Epithelial cell of esophagus (primary cell): ENCODE measurements around the gene TMEM88.
A peak's percentile ranks its signal among the peaks of the same experiment; 100 is the strongest.

Experiments
- DNase-seq: peaks from one replicate; pipeline ENCODE4 v3.0.0; 2010; ENCODE audit warnings: low read depth
- H3K4me3 ChIP-seq: 2 replicates; pipeline ENCODE4 v1.5.1; 2011; ENCODE audit warnings: mild to moderate bottlenecking, low read length, control low read depth
- TF ChIP-seq, protein P1 (sequence below): IDR thresholded peaks from 2 replicates; pipeline ENCODE4 v1.5.1; 2011; ENCODE audit warnings: low read depth, mild to moderate bottlenecking, low read length, control low read depth, inconsistent platforms; ENCODE audit not compliant: insufficient read depth; ENCODE audit errors: missing control alignments

The TMEM88 gene

DNA sequence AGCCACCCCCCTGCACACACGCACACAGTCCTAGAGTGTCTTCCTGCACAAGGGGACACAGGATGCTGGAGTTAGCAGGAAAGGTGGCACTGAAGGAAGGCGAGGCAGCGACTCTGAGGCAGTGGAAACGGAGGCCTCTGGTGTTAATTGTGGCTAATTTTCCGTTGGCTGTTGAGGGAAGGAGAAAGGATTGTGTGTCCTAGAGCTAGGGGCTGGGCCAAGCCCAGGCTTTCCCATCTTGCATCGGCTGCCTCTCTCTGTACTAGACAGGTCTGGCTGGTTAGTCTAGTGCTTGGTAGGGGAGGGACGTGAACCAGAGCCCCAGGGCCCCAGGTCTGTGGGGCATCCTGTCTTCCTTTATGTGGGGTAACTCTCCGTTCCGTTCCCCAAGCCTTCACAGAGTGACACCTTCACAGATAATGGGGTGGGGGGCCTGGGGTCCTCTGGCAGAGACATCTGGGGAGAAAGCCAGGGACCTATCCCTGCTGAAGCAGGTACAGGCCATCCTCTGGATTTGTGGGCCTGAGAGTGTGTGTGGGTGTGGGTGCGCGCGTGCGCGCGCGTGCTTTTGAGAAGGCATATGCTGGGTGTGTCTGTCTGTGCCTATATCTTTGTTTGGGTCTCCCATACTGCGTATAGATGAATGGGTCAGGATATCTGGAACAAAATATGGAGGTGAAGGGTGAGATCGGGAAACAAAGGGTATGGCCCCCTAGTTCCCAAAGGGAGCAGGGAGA lies 33.5 kb downstream of the TMEM88 start, which contains the start of gene CHD3:
Gene CHD3, plus strand, starts transcription at position 606 of the 737 bp plus-strand sequence. CDS start 212 bp downstream, outside the sequence.
- TF ChIP-seq, protein P1, sequence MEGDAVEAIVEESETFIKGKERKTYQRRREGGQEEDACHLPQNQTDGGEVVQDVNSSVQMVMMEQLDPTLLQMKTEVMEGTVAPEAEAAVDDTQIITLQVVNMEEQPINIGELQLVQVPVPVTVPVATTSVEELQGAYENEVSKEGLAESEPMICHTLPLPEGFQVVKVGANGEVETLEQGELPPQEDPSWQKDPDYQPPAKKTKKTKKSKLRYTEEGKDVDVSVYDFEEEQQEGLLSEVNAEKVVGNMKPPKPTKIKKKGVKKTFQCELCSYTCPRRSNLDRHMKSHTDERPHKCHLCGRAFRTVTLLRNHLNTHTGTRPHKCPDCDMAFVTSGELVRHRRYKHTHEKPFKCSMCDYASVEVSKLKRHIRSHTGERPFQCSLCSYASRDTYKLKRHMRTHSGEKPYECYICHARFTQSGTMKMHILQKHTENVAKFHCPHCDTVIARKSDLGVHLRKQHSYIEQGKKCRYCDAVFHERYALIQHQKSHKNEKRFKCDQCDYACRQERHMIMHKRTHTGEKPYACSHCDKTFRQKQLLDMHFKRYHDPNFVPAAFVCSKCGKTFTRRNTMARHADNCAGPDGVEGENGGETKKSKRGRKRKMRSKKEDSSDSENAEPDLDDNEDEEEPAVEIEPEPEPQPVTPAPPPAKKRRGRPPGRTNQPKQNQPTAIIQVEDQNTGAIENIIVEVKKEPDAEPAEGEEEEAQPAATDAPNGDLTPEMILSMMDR = no peak
- peak within 1 kb of the TSS; percentile 82 for H3K4me3 ChIP-seq
- peak; percentile 95 for DNase-seq

GRCh38 chr17:7889166-7889955 lies 34.5 kb downstream of the TMEM88 start:
- H3K4me3 ChIP-seq = peak overlapping the region; percentile 82
- DNase-seq = peak; percentile 77
- TF ChIP-seq, protein P1 = peak; percentile 52

DNA sequence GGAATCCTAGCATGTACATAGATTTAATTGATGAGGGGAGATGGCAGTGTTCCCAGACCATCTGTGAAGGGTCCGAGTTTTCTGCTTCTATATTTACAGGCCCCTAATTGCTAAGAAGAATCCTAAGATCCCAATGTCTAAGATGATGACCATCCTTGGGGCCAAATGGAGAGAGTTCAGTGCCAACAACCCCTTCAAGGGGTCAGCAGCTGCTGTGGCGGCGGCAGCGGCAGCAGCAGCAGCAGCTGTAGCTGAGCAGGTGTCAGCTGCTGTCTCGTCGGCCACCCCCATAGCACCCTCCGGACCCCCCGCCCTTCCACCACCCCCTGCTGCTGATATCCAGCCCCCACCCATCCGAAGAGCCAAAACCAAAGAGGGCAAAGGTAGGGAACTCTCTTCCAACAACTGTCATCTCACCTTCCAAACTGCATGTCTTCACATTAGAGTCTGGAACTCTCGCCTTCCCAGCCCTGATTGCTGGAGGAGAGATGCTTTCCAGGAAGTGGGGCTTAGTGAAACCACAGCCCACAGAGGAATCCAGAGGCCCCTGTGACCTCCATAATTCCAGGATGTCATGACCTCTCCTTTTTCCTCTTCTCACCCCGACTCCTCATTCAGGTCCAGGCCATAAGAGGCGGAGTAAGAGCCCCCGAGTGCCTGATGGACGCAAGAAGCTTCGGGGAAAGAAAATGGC lies 38.5 kb downstream of the TMEM88 start:
- H3K4me3 ChIP-seq = no peak overlapping the region
- DNase-seq = no peak
- TF ChIP-seq, protein P1 = no peak

DNA sequence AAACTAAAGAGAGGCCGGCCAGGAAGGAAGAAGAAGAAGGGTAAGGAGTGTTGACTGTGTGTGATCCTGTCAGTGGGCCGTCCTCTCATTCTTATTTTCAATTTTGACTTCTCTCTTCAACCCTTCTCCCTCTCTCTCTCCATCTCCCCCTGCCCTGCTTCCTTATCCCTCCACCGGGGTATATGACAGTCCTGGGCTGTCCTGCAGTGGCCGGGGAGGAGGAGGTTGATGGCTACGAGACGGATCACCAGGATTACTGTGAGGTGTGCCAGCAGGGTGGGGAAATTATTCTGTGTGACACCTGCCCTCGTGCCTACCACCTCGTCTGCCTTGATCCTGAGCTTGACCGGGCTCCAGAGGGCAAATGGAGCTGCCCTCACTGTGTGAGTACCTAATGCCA lies 39.4 kb downstream of the TMEM88 start:
- no peak for DNase-seq
- TF ChIP-seq, protein P1 = no peak
- no peak overlapping the region for H3K4me3 ChIP-seq

DNA sequence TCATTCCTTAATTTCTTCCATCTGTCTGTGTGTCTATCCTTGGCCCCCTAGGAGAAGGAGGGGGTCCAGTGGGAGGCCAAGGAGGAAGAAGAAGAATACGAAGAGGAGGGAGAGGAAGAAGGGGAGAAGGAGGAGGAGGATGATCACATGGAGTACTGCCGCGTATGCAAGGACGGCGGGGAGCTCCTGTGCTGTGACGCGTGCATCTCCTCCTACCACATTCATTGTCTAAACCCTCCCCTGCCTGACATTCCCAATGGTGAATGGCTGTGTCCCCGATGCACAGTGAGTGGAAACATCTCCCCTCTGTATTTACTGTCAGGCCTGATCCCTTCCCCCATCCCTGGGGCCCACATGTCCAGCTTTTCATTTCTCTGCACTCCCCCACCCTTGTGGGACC lies 40.0 kb downstream of the TMEM88 start:
- DNase-seq = no peak
- no peak overlapping the region for H3K4me3 ChIP-seq
- TF ChIP-seq, protein P1 = no peak

DNA sequence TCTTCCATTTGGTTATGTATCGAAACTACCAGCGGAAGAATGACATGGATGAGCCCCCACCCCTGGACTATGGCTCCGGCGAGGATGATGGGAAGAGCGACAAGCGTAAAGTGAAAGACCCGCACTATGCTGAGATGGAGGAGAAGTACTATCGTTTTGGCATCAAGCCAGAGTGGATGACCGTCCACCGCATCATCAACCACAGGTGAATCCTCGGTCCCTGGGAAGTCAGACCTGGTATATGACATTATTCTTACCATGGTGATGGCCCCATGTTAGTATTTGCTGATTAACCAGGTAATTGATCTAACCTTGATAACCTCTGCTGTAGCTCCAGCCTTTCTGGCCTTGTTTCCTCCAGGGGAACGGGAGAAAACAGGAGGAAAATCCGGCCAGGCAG lies 42.2 kb downstream of the TMEM88 start:
- DNase-seq = no peak
- TF ChIP-seq, protein P1 = no peak
- no peak overlapping the region for H3K4me3 ChIP-seq
